GM18868 (cell line): ENCODE results near the gene CTTNBP2NL.
"Not testable (repeated sequence)": the region's sequence is repeated elsewhere in the genome, so short reads cannot be mapped to it uniquely, and the experiment has no call there.

Experiments
- ATAC-seq: cut with Tn5 transposase; IDR thresholded peaks from one replicate; pipeline ENCODE4 v1.9.1; 2021; ENCODE audit warnings: mild to moderate bottlenecking, moderate library complexity; ENCODE audit not compliant: unreplicated experiment

Gene CTTNBP2NL

DNA sequence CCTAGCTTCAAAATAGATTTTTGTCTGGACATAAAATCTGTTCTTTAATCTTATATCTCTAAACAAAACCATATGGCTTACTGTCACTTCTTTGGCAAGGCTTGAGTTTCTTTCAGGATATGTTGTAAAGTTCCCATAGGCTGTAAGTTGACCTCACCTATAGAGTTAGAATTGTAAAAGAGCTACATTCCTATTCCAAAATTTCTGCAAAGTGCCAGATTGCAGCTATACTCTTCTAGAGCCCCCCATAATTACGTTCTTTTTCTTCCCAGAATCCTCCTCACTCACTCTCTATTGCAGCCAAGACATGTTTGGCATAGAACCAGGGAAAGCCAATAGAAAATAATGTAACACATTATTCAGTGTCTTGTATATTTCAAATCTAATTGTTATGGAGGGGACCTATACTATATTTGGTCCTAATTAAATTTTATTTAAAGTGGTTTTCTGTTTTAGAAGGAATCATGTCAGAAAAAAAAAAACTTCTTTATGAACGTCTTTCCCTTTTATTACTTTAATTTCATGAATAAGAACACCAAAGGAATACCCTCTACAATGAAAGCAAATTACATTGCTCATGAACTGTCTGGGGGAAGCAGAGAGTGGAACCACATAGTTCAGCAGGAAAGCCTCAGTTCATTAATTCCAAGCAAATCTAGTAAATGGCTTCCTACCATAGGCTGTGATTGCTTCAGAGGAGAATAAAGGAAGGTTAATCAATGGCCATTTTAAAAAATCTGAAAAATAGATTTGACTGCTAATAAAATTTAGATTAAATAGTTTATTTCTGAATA lies 22.3 kb downstream of the CTTNBP2NL start:
- no peak for ATAC-seq

DNA sequence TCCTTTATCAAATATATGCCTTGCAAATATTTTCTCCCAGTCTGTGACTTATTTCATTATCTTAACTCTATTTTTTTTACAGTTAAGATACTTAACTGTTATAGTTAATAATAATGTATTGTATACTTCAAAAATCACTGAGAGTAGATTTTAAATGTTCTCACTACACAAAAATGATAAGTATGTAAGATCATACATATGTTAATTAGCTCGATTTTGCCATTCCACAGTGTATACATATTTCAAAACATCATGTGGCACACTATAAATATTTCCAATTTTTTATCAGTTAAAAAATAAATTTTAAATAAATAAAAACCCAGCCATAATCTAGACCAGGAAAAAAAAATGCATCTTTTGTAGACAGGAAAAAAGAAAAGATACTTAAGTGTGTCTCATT lies 27.2 kb downstream of the CTTNBP2NL start:
- no peak for ATAC-seq

DNA sequence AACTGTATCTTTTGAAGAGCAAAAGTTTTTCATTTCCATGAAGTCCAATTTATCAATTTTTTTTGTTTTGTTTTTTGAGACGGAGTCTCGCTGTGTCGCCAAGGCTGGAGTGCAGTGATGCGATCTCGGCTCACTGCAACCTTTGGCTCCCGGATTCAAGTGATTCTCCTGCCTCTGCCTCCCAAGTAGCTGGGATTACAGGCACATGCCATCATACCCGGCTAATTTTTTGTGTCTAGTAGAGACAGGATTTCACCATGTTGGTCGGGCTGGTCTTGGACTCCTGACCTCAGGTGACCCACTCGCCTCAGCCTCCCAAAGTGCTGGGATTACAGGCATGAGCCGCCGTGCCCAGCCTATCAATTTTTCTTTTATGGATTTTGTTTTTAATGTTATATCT lies 27.7 kb downstream of the CTTNBP2NL start:
- ATAC-seq: not testable (repeated sequence)

DNA sequence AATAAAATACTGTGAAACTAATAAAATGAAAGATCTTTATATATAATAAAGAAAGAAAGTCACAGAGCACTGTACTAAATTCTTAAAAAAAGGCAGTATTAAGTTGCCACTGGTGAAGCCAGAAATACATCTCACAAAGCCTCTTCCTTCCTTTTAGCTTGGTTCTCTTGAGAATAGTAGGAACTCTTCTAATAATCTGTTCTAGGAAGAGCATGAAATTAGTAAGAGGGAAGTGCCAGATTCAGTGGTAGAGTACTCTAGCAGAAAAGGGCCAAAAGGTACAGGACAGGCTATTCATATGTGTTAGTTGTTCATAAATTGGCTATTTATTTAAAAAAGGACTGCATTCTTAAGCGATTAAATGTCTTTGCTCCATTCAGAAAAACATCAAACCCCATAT lies 33.7 kb downstream of the CTTNBP2NL start:
- no peak for ATAC-seq

GRCh38 chr1:112431038-112431437 lies 35.0 kb downstream of the CTTNBP2NL start:
- no peak for ATAC-seq

DNA sequence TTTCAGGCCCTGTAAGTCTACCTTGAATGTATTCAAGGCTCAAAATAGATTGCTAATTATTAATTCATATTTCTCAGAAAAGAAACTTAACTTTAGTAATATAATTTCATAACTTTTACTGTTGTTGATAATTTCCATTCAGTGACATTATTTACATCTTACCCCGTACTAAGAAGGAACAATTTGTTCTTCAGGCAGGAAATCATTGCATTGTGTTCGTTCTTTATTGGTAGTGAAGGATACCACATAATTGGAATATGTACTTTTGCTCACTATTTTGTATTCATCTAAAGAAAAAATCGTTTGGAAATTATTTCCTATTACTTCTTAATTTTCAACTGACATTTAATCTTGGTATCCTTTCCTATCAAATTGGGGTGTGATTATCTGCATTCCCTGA lies 39.4 kb downstream of the CTTNBP2NL start:
- ATAC-seq: no peak

- no peak for ATAC-seq
Measured at GRCh38 chr1:112436384-112437156, 40.6 kb downstream of the CTTNBP2NL start.

GRCh38 chr1:112438156-112438555 lies 42.1 kb downstream of the CTTNBP2NL start:
- ATAC-seq: not testable (repeated sequence)

GRCh38 chr1:112439592-112439991 lies 43.6 kb downstream of the CTTNBP2NL start:
- ATAC-seq: no peak

DNA sequence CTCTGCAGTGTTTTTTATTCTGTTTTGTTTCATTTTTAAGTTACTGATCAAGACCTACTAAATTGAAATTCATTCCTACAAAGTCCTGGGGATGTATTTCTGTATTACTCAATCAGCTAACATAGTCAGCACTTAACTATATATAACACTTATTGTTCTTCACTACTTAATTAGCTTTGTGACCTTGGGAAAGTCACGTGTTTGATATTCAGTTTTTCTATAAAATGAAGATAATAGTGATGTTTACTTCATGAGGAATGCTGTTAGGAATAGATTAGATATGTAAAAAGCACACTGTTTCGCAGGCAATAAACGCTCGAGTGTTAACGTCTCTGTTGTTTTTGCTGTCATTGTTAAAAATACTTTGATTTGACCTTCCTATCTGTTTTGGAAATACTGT lies 44.6 kb downstream of the CTTNBP2NL start:
- no peak for ATAC-seq

DNA sequence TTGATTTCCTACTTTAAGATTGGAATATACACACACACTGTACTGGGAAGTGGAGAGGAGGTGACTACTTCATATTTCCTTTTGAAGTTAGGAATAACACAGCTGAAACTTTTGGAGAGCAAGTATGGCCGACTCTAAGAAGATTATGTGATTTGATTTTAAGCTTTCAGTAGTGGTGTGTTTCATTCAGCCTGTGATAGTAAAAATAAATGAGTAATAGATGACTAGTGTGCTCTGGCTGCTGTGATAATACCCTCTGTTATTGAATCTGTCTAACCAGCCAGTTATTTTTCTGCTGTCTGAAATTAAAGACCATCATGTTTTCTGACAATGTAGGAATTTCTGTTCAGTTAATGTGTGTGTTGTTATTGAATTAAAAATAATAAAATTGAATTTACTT lies 48.3 kb downstream of the CTTNBP2NL start:
- no peak for ATAC-seq

- no peak for ATAC-seq
Measured at GRCh38 chr1:112445596-112445995, 49.6 kb downstream of the CTTNBP2NL start.

DNA sequence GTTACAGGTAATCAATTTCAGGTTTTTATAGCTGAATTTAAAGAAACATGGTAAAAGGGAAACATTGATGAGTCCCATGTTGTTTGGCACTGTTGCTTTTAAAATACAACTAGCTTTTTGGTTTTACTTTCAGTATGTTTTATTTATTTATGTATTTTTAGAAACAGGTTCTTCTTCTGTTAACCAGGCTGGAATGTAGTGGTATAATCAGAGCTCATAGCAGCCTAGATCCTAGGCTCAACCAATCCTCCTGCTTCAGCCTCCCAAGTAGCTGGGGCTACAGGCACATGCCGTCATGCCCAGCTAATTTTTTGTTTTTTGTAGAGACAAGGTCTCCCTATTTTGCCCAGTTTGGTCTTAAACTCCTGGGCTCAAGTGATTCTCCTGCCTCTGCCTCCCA lies 50.4 kb downstream of the CTTNBP2NL start:
- ATAC-seq: no peak

GRCh38 chr1:112448904-112449629 lies 53.1 kb downstream of the CTTNBP2NL start:
- ATAC-seq: no peak

GRCh38 chr1:112449630-112449983 lies 53.6 kb downstream of the CTTNBP2NL start:
- no peak for ATAC-seq

DNA sequence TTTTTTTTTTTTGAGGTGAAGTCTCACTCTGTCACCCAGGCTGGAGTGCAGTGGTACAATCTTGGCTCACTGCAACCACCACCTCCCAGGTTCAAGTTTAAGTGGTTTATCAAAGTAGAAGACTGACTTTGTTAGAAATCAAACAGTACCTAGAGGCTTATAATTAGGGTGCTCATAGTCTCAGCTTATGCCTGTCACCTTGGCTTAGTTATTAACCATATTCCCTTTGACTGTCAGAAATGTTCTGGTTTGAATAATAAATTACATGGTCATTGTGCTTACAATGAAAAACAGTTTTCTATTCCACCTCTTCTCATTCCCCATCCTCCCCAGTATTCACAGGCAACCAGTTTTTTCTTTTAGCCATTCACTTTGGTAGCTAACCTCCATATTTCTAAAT lies 54.8 kb downstream of the CTTNBP2NL start:
- ATAC-seq: no peak

DNA sequence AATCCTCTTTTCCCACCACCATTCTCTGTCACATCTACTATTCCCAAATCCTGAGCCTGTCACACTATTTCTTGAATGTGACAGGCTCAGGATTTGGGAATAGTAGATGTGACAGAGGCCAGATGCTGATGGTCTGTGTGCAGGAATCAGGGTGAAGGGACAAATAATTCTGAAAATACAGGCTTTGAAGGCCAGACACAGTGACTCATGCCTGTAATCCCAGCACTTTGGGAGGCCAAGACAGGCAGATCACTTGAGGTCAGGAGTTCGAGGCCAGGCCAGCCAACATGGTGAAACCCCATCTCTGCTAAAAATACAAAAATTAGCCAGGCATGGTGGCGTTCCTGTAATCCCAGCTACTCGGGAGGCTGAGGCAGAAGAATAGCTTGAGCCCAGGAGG lies 55.3 kb downstream of the CTTNBP2NL start:
- not testable (repeated sequence) for ATAC-seq

DNA sequence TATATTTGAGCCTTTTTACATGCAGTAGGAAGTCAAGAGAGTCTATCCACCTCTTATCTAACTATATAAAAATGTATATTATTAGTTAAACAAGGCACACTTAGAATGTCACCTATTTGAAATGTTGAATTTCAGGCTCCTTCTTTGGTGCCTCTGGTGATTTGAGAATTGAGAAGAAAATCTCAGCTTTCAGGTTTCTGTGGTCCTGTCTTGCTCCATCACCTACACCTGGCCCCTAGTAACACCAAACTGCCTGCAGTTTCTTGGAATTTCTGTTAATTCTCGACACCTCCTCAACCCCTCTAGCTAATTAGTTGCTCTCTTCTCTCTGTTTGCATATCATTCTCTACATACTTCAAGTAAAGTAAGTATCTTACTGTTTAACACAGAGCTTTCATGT lies 57.9 kb downstream of the CTTNBP2NL start:
- ATAC-seq: no peak

DNA sequence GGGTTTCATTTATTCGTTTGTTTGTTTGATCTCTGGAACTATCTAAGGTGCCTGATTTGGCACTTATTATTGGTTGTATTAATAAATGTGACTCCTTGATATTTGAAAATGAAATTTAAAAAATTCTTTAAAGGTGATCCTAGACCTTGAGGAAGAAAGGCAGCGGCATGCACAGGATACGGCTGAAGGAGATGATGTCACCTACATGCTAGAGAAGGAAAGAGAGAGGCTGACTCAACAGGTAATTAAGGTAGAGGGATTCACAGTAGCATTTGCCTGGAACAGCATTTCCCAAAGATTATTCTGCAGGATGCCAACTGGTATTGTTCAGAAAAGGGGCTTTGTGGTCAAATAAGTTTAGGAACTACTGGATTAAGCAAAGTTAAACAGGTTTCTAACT lies 58.3 kb downstream of the CTTNBP2NL start:
- ATAC-seq: no peak

DNA sequence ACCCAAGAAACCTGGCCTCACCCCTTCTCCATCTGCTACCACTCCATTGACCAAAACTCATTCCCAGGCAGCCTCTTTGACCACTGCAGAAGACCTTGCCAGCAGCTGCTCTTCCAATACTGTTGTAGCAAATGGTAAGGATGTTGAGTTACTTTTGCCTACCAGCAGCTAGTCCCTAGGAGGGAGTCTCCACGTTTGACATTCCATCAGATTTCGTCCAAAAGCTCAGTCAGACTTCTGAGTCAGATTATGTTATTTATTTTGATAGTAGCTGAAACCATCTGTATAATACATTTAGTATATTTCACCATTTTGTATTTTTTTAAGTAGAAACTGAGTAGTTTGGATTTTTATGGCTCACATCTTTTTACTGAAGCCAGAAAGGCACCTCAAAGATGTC lies 61.2 kb downstream of the CTTNBP2NL start:
- ATAC-seq: no peak

DNA sequence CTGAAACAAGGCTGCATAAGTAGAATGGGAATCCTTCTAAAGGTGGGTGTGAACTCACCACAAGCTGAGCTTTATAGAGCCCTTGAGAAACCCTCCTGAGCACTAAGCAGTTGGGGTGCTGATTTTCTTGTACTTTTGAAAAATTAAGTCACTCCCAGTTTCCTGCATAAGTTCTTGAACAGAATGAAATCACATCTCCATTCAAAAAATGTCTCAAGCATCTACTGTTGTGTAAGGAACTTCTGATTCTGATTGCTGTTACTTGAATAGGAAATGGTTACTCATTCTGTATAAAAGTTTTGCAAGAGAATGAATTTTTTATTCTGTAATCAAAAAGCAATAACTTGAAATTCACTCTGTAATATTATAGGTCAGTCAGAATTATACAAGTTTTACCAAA lies 61.9 kb downstream of the CTTNBP2NL start:
- ATAC-seq: no peak

- ATAC-seq: no peak
Measured at GRCh38 chr1:112458756-112459155, 62.7 kb downstream of the CTTNBP2NL start.
